Left lung (tissue), 10 donors: ENCODE results near the gene CHRNA9. TPM values are rescaled to one million over a fixed set of nuclear protein-coding genes. Genes with fewer than 3 reads are reported as not detected.

ENCODE experiments used
- ATAC-seq: fragments of 200-7000 bp; cut with Tn5 transposase; one replicate; pipeline ENCODE4 v1.9.1; 2020; ENCODE audit warnings: moderate library complexity
- DNase-seq, 4 donors: peaks; one replicate each; pipeline ENCODE4 v3.0.0-alpha.2; 2013 to 2020
- H3K27ac ChIP-seq, 2 donors: fragments of 200-600 bp; sonication (generic) in 1 of 2; one replicate each; pipeline versions ENCODE4 v1.5.0 to v1.8.0; 2020 to 2021
- H3K27me3 ChIP-seq, 2 donors: fragments of 200-600 bp; sonication (generic) in 1 of 2; one replicate each; pipeline versions ENCODE4 v1.5.0 to v1.8.0; 2020 to 2021
- H3K36me3 ChIP-seq, 2 donors: fragments of 200-600 bp; sonication (generic) in 1 of 2; one replicate each; pipeline versions ENCODE4 v1.5.0 to v1.8.0; 2020 to 2021
- H3K4me1 ChIP-seq, 2 donors: fragments of 200-600 bp; one replicate each; pipeline ENCODE4 v1.8.0; 2021
- H3K4me3 ChIP-seq, 2 donors: fragments of 200-600 bp; sonication (generic) in 1 of 2; one replicate each; pipeline versions ENCODE4 v1.5.0 to v1.8.0; 2020 to 2021; ENCODE audit warnings: mild to moderate bottlenecking in 1 of 2
- H3K9me3 ChIP-seq, 2 donors: fragments of 200-600 bp; sonication (generic) in 1 of 2; one replicate each; pipeline versions ENCODE4 v1.5.0 to v1.8.0; 2020 to 2021
- CTCF ChIP-seq, 2 donors: fragments of 200-600 bp; sonication (generic) in 1 of 2; IDR thresholded peaks; one replicate each; pipeline versions ENCODE4 v1.5.0 to v1.8.0; 2021; ENCODE audit warnings: antibody characterized with exemption in 2 of 2
- intact Hi-C, 2 donors: fragments of 100-400 bp; cut with DNase I; formaldehyde crosslinking; loops; one replicate each; pipeline versions ENCODE4 v1.11.2 to v1.14.2; 2022
- polyA plus RNA-seq, 6 donors: library from polyadenylated mRNA; unstranded; fragments of 120-200 nt; gene quantifications; one replicate each; pipeline ENCODE4 v1.2.1, GENCODE V29; 2013; ENCODE audit not compliant: insufficient read length in 6 of 6
- total RNA-seq, 2 donors: library from RNA; stranded (reverse); fragmentation: NEBNext Ultra II Directional; extraction: Animal tissue kit (Norgen Biotek cat#: 25700); gene quantifications; one replicate each; pipeline ENCODE4 v1.2.1, GENCODE V29; 2021
- donor health status: DM: no; HTN: yes; CAD: no.
- donor health status: DM: no; HTN: no; CAD: no.

CHRNA9 gene
- total and polyA plus RNA-seq, 8 donors = not detected

DNA sequence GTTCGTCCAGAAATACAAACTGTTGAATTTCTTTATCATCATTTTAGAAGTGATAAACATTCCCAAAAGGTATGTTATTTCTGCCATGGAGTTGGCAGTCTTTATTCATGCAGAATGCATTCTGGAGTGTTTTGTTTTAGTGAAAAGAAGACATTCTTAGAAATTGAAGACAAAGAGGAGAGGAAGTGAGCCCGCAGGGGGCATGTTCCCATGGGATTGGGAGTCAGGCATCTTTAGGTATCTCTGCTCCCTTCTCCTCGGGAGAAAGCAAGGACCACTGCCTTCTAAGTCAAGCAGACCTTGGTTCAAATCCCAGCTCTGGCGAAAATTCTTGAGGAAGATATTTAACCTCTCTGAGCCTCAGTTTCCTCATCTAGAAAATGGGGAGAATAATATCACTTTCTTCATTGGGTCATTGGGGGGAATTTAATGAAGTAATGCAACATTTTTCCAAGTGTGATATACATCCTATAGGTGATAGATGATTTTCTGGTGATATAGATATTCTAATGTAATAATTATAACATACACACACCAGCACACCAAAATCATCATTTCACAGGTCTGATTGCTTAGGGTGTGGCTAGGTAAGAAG is 26.5 kb upstream of the CHRNA9 start:
- ATAC-seq (no peak), DNase-seq (no peak)
- Histone ChIP-seq H3K27me3 (no peaks in the 10 kb centered on the region), H3K27ac (peak overlapping the region in 1 of 2 donors; percentile 69), H3K4me1 (peaks cover 0 to 53% of the 10 kb centered on the region in 2 donors), H3K36me3 (no peaks in the 10 kb centered on the region), H3K9me3 (no peaks in the 10 kb centered on the region), H3K4me3 (no peak overlapping the region)
- intact Hi-C loops = loop anchor here in 1 of 2 donors (10.0 kb wide), 1 partner anchor 154 kb away; no protein-coding TSS in a partner anchor
- no peak for TF ChIP-seq CTCF (IDR thresholded peaks at IDR 0.05)

DNA sequence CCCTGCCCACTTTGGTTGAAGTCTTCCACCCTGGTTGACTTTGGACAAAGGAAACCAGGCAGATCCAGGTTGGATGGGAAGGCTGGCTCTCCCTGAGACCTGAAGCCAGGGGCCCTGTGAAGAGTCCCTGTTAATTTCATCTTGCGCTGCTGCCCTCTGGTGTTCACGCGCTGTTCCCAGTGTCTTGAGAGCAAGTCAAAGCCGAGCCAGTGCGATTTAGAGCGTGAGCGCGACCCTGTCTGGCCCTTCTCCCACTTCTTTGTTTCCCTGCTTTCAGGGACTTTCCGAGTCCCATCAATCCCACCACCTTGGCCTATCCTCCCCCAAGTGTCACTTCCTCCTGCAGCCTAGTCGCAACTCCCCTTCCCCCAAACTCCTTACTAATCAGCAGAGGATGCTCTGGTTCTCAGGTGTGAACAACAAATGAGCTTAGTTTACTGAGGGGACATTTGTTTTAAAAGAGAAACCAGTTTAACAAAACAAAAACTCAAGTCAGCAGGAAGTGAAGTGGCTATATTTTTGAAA is 25.8 kb upstream of the CHRNA9 start:
- peak; percentile 90 to 92 for TF ChIP-seq CTCF (IDR thresholded peaks at IDR 0.05)
- intact Hi-C loops = loop anchor here in 1 of 2 donors (10.0 kb wide), 1 partner anchor 155 kb away; no protein-coding TSS in a partner anchor
- H3K4me3 ChIP-seq = no peak overlapping the region
- no peaks in the 10 kb centered on the region for H3K36me3 ChIP-seq
- H3K27me3 ChIP-seq = no peaks in the 10 kb centered on the region
- ATAC-seq (peak; percentile 88), DNase-seq (peak; percentile 83 to 94 (median 90))
- no peaks in the 10 kb centered on the region for H3K9me3 ChIP-seq
- H3K4me1 ChIP-seq = peaks cover 0 to 53% of the 10 kb centered on the region in 2 donors
- no peak overlapping the region for H3K27ac ChIP-seq

- H3K9me3 ChIP-seq = no peaks in the 10 kb centered on the region
- no peak for DNase-seq
- no peaks in the 10 kb centered on the region for H3K27me3 ChIP-seq
- no peak overlapping the region for H3K4me3 ChIP-seq
- no peak for ATAC-seq
- no peak overlapping the region for H3K27ac ChIP-seq
- H3K36me3 ChIP-seq = no peaks in the 10 kb centered on the region
- intact Hi-C loops = no loop called here
- TF ChIP-seq CTCF (IDR thresholded peaks at IDR 0.05) = no peak
- peaks cover 0 to 52% of the 10 kb centered on the region in 2 donors for H3K4me1 ChIP-seq
Measured at GRCh38 chr4:40310225-40310624, 24.9 kb upstream of the CHRNA9 start.

GRCh38 chr4:40311811-40312346 is 23.3 kb upstream of the CHRNA9 start:
- DNase-seq (peak in 1 of 4 donors; percentile 72), ATAC-seq (peak; percentile 59)
- TF ChIP-seq CTCF (IDR thresholded peaks at IDR 0.05) = no peak
- Histone ChIP-seq H3K9me3 (no peaks in the 10 kb centered on the region), H3K36me3 (no peaks in the 10 kb centered on the region), H3K27me3 (no peaks in the 10 kb centered on the region), H3K27ac (peak overlapping the region; percentile 8 to 55), H3K4me3 (no peak overlapping the region), H3K4me1 (peaks cover 0 to 48% of the 10 kb centered on the region in 2 donors)
- intact Hi-C loops = no loop called here

GRCh38 chr4:40314951-40315350 is 20.2 kb upstream of the CHRNA9 start:
- ATAC-seq = no peak
- Histone ChIP-seq H3K27ac (no peak overlapping the region), H3K9me3 (no peaks in the 10 kb centered on the region), H3K36me3 (no peaks in the 10 kb centered on the region), H3K4me1 (peaks cover 4 to 30% of the 10 kb centered on the region in 2 donors), H3K4me3 (no peak overlapping the region), H3K27me3 (no peaks in the 10 kb centered on the region)
- no peak for DNase-seq
- intact Hi-C loops = no loop called here
- no peak for TF ChIP-seq CTCF (IDR thresholded peaks at IDR 0.05)
